GM23338 (cell line): Measurements from ENCODE around the gene NEURL3. TPM values are rescaled to one million over a fixed set of nuclear protein-coding genes. Genes with fewer than 3 reads are reported as not detected.
A peak's percentile ranks its signal among the peaks of the same experiment; 100 is the strongest.

Experiments used
- ATAC-seq: fragments of 200-7000 bp; cut with Tn5 transposase; 3 replicates; pipeline ENCODE4 v1.9.1; 2020
- DNase-seq: peaks from one replicate; pipeline ENCODE4 v3.0.0-alpha.2; 2015; ENCODE audit warnings: low spot score
- H2AFZ ChIP-seq: fragments of 200-600 bp; sonication (generic); 2 replicates; pipeline ENCODE4 v1.8.0; 2016; ENCODE audit warnings: antibody characterized with exemption, mild to moderate bottlenecking, moderate library complexity
- H3F3A ChIP-seq: fragments of 200-600 bp; sonication (generic); replicated peaks from 2 replicates; pipeline ENCODE4 v1.8.0; 2017; ENCODE audit warnings: antibody characterized with exemption, mixed run types, low read depth
- H3K27ac ChIP-seq: fragments of 200-600 bp; sonication (generic); 2 replicates; pipeline ENCODE4 v1.6.1; 2016; ENCODE audit warnings: low read depth
- H3K27me3 ChIP-seq: fragments of 200-600 bp; sonication (generic); 2 replicates; pipeline ENCODE4 v1.8.0; 2016; ENCODE audit warnings: mild to moderate bottlenecking, mixed run types, moderate library complexity; ENCODE audit not compliant: insufficient read depth
- H3K36me3 ChIP-seq: fragments of 200-600 bp; sonication (generic); 2 replicates; pipeline ENCODE4 v1.8.0; 2016; ENCODE audit warnings: mild to moderate bottlenecking; ENCODE audit not compliant: insufficient read depth
- H3K4me1 ChIP-seq: fragments of 200-600 bp; sonication (generic); 2 replicates; pipeline ENCODE4 v1.8.0; 2016; ENCODE audit warnings: mild to moderate bottlenecking, moderate library complexity; ENCODE audit not compliant: insufficient read depth
- H3K4me2 ChIP-seq: fragments of 200-600 bp; sonication (generic); 2 replicates; pipeline ENCODE4 v1.7.1; 2017; ENCODE audit warnings: mixed run types
- H3K4me3 ChIP-seq: fragments of 200-600 bp; sonication (generic); 2 replicates; pipeline ENCODE4 v1.6.1; 2016; ENCODE audit warnings: mixed run types
- H3K79me2 ChIP-seq: fragments of 200-600 bp; sonication (generic); replicated peaks from 2 replicates; pipeline ENCODE4 v1.8.0; 2017; ENCODE audit warnings: mild to moderate bottlenecking; ENCODE audit not compliant: insufficient read depth
- H3K9me2 ChIP-seq: fragments of 200-600 bp; sonication (generic); 2 replicates; pipeline ENCODE4 v1.8.0; 2017; ENCODE audit not compliant: insufficient read depth
- H4K20me1 ChIP-seq: fragments of 200-600 bp; sonication (generic); replicated peaks from 2 replicates; pipeline ENCODE4 v1.8.0; 2017; ENCODE audit warnings: mild to moderate bottlenecking; ENCODE audit not compliant: insufficient read depth
- H3K27ac Mint-ChIP-seq: 2 replicates; pipeline ENCODE4 v1.8.0; 2020; ENCODE audit warnings: inconsistent platforms, mild to moderate bottlenecking, moderate library complexity, mixed read lengths
- H3K27me3 Mint-ChIP-seq: 3 replicates; pipeline ENCODE4 v1.8.0; 2022; ENCODE audit warnings: low read depth, mild to moderate bottlenecking, moderate library complexity, mixed read lengths, inconsistent platforms; ENCODE audit not compliant: insufficient read depth, poor library complexity
- H3K36me3 Mint-ChIP-seq: 3 replicates; pipeline ENCODE4 v1.8.0; 2021; ENCODE audit warnings: low read depth, mild to moderate bottlenecking, inconsistent platforms, moderate library complexity, mixed read lengths
- H3K4me1 Mint-ChIP-seq: 3 replicates; pipeline ENCODE4 v1.8.0; 2020; ENCODE audit warnings: mild to moderate bottlenecking, inconsistent platforms, mixed read lengths
- H3K4me3 Mint-ChIP-seq: 3 replicates; pipeline ENCODE4 v1.8.0; 2021; ENCODE audit warnings: moderate library complexity, mild to moderate bottlenecking, inconsistent platforms, mixed read lengths
- H3K9me3 Mint-ChIP-seq: 3 replicates; pipeline ENCODE4 v1.8.0; 2020; ENCODE audit warnings: moderate library complexity, mild to moderate bottlenecking, inconsistent platforms, mixed read lengths
- CREB1 ChIP-seq: fragments of 250-450 bp; sonication (Bioruptor Pico); IDR thresholded peaks from 2 replicates; pipeline ENCODE4 v1.5.0; 2020; ENCODE audit warnings: low read depth, mild to moderate bottlenecking, moderate library complexity
- CTCF ChIP-seq, 2 experiments: fragments of 200-600 bp in 1 of 2; sonication (generic) in 1 of 2; conservative IDR thresholded peaks; 2 replicates each; pipeline versions ENCODE4 v1.5.1 to v1.6.1; 2016 to 2017; ENCODE audit warnings: antibody characterized with exemption in 2 of 2, low read depth in 2 of 2, mild to moderate bottlenecking in 2 of 2, moderate library complexity in 1 of 2
- ETS1 ChIP-seq: IDR thresholded peaks from 2 replicates; pipeline ENCODE4 v1.6.1; 2016; ENCODE audit warnings: antibody characterized with exemption
- EZH2 ChIP-seq: fragments of 200-600 bp; sonication (generic); IDR thresholded peaks from one replicate; pipeline ENCODE4 v1.8.0; 2017; ENCODE audit warnings: antibody characterized with exemption, mild to moderate bottlenecking, low read depth; ENCODE audit not compliant: unreplicated experiment
- EZH2phosphoT487 ChIP-seq: fragments of 200-600 bp; sonication (generic); IDR thresholded peaks from one replicate; pipeline ENCODE4 v1.8.1; 2018; ENCODE audit warnings: antibody characterized with exemption; ENCODE audit not compliant: unreplicated experiment
- NANOG ChIP-seq: IDR thresholded peaks from 2 replicates; pipeline ENCODE4 v1.6.1; 2016; ENCODE audit warnings: antibody characterized with exemption, borderline replicate concordance
- POLR2AphosphoS5 ChIP-seq: IDR thresholded peaks from 2 replicates; pipeline ENCODE4 v1.6.1; 2016; ENCODE audit warnings: antibody characterized with exemption, low read depth
- STAT1 ChIP-seq: IDR thresholded peaks from one replicate; pipeline ENCODE4 v1.6.1; 2016; ENCODE audit warnings: antibody characterized with exemption; ENCODE audit not compliant: unreplicated experiment
- ZNF114 ChIP-seq: fragments of 250-450 bp; sonication (Bioruptor Pico); IDR thresholded peaks from 2 replicates; pipeline ENCODE4 v1.5.0; 2020; ENCODE audit warnings: mild to moderate bottlenecking, moderate library complexity
- polyA plus RNA-seq: library from polyadenylated mRNA; unstranded; fragments of >200 nt; fragmentation: Nextera tagmentation; extraction: Ambion mirVana; gene quantifications from 2 replicates; pipeline ENCODE4 v1.2.1, GENCODE V29; 2016
- total RNA-seq: library from RNA; depleted of rRNA; stranded (reverse); fragments of >200 nt; shearing (Covaris generic); gene quantifications from 2 replicates; pipeline ENCODE4 v1.2.3, GENCODE V29; 2014
- TF ChIP-seq, protein P1 (sequence below): IDR thresholded peaks from one replicate; pipeline ENCODE4 v1.6.1; 2018; ENCODE audit warnings: antibody characterized with exemption; ENCODE audit not compliant: unreplicated experiment

The NEURL3 gene
- total and polyA plus RNA-seq, 2 experiments from 2014 or later, result 0.21 TPM; not detected in 1

- TF ChIP-seq, protein P1, sequence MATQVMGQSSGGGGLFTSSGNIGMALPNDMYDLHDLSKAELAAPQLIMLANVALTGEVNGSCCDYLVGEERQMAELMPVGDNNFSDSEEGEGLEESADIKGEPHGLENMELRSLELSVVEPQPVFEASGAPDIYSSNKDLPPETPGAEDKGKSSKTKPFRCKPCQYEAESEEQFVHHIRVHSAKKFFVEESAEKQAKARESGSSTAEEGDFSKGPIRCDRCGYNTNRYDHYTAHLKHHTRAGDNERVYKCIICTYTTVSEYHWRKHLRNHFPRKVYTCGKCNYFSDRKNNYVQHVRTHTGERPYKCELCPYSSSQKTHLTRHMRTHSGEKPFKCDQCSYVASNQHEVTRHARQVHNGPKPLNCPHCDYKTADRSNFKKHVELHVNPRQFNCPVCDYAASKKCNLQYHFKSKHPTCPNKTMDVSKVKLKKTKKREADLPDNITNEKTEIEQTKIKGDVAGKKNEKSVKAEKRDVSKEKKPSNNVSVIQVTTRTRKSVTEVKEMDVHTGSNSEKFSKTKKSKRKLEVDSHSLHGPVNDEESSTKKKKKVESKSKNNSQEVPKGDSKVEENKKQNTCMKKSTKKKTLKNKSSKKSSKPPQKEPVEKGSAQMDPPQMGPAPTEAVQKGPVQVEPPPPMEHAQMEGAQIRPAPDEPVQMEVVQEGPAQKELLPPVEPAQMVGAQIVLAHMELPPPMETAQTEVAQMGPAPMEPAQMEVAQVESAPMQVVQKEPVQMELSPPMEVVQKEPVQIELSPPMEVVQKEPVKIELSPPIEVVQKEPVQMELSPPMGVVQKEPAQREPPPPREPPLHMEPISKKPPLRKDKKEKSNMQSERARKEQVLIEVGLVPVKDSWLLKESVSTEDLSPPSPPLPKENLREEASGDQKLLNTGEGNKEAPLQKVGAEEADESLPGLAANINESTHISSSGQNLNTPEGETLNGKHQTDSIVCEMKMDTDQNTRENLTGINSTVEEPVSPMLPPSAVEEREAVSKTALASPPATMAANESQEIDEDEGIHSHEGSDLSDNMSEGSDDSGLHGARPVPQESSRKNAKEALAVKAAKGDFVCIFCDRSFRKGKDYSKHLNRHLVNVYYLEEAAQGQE, result no peak
- TF ChIP-seq EZH2phosphoT487 (no peak), CREB1 (CRISPR knock-in tag) (no peak), ZNF114 (no peak), EZH2 (no peak), ETS1 (no peak)
These were observed 3.5 kb upstream of the NEURL3 start (continued) for GRCh38 chr2:96508521-96509113.

GRCh38 chr2:96507957-96508520 lies 2.9 kb upstream of the NEURL3 start:
- Mint-ChIP-seq H3K4me3 (peak overlapping the region; percentile 51; the same call in 2 of the 3 replicates), H3K36me3 (no peaks in the 10 kb centered on the region), H3K4me1 (peaks cover 17% of the 10 kb centered on the region), H3K9me3 (peaks cover 5% of the 10 kb centered on the region; the same call in 2 of the 3 replicates), H3K27me3 (peaks cover 24% of the 10 kb centered on the region), H3K27ac (no peak overlapping the region)
- Histone ChIP-seq H2AFZ (peak overlapping the region; percentile 95; the same call in 1 of the 2 replicates), H3K27me3 (peaks cover 10% of the 10 kb centered on the region), H3K4me3 (peak overlapping the region; percentile 50), H3K4me2 (peak overlapping the region; percentile 75), H3K79me2 (no peaks in the 10 kb centered on the region), H3K36me3 (no peaks in the 10 kb centered on the region; the same call in 1 of the 2 replicates), H3K27ac (no peak overlapping the region), H4K20me1 (no peaks in the 10 kb centered on the region), H3F3A (0 out of 2 replicates have a peak, but pooled peaks cover 2% of the 10 kb centered on the region), H3K9me2 (no peaks in the 10 kb centered on the region), H3K4me1 (peaks cover 3% of the 10 kb centered on the region; the same call in 1 of the 2 replicates)
- ATAC-seq (peak; percentile 77), DNase-seq (peak; percentile 89)
- TF ChIP-seq STAT1 (no peak), NANOG (no peak), CREB1 (CRISPR knock-in tag) (peak; percentile 37), EZH2 (no peak), POLR2AphosphoS5 (no peak), CTCF (conservative IDR thresholded peaks at IDR 0.05; ENCODE audit: low read depth in 2 of 2) (peak; percentile 80 to 87)
